Measurements from ENCODE around the gene FOXP1.

- TF ChIP-seq CTCF (IDR thresholded peaks at IDR 0.05; ENCODE audit: poor library complexity) (no peak), EZH2 (IDR thresholded peaks at IDR 0.05; ENCODE audit: borderline replicate concordance) (no peak)
These were observed 373.1 kb downstream of the FOXP1 start for GRCh38 chr3:71210257-71211007.
